Thoracic aorta (tissue), 2 donors: Measurements from ENCODE around the gene HTR1A. TPM values are rescaled to one million over a fixed set of nuclear protein-coding genes. Genes with fewer than 3 reads are reported as not detected.

Experiments
- ATAC-seq: fragments of 150-250 bp; one replicate; pipeline ENCODE4 v1.8.0; 2017; ENCODE audit warnings: low read depth; ENCODE audit not compliant: insufficient number of reproducible peaks, low FRiP score
- DNase-seq: peaks from one replicate; pipeline ENCODE4 v3.0.0-alpha.2; 2020; ENCODE audit warnings: low spot score
- H3K27ac ChIP-seq, 2 donors: fragments of 200-600 bp; sonication (generic); 1 replicate in 1 of 2; 2 replicates in 1 of 2; pipeline ENCODE4 v1.5.1; 2016; ENCODE audit warnings: mild to moderate bottlenecking in 2 of 2, moderate library complexity in 2 of 2
- H3K27me3 ChIP-seq: fragments of 200-600 bp; sonication (generic); replicated peaks from 2 replicates; pipeline ENCODE4 v1.6.0; 2016; ENCODE audit warnings: mild to moderate bottlenecking; ENCODE audit not compliant: insufficient read depth
- H3K36me3 ChIP-seq: fragments of 200-600 bp; sonication (generic); one replicate; pipeline ENCODE4 v1.5.1; 2016
- H3K4me1 ChIP-seq, 2 donors: fragments of 200-600 bp; sonication (generic); 1 replicate in 1 of 2; 2 replicates in 1 of 2; pipeline versions ENCODE4 v1.5.1 to v1.6.0; 2016; ENCODE audit warnings: low read depth in 2 of 2, mild to moderate bottlenecking in 1 of 2; ENCODE audit not compliant: control insufficient read depth in 1 of 2
- H3K4me3 ChIP-seq: fragments of 200-600 bp; sonication (generic); 2 replicates; pipeline ENCODE4 v1.5.1; 2016; ENCODE audit warnings: mild to moderate bottlenecking
- H3K9me3 ChIP-seq: fragments of 200-600 bp; sonication (generic); 2 replicates; pipeline ENCODE4 v1.5.1; 2016
- CTCF ChIP-seq: fragments of 200-600 bp; sonication (generic); IDR thresholded peaks from one replicate; pipeline ENCODE4 v1.5.1; 2019; ENCODE audit warnings: antibody characterized with exemption
- total RNA-seq, 2 donors: library from RNA; depleted of rRNA; stranded (reverse); fragments of >200 nt; gene quantifications; one replicate each; pipeline versions ENCODE4 v1.1.0 to v1.2.3, GENCODE V29; 2016

HTR1A gene
- total RNA-seq, 2 donors from 2014 or later: 0.78 TPM; not detected in 1

- H3K4me3 ChIP-seq: no peak overlapping the region
- no peak for ATAC-seq
Observed at GRCh38 chr5:63963926-63964325, 1.7 kb upstream of the HTR1A start.

GRCh38 chr5:63963080-63963735 lies 963 bp upstream of the HTR1A start:
- no peak for TF ChIP-seq CTCF
- no peak overlapping the region for H3K4me3 ChIP-seq
- no peaks in the 10 kb centered on the region for H3K36me3 ChIP-seq
- no peaks in the 10 kb centered on the region for H3K4me1 ChIP-seq
- H3K27ac ChIP-seq: no peak overlapping the region
- DNase-seq (no peak), ATAC-seq (no peak)
- no peaks in the 10 kb centered on the region for H3K27me3 ChIP-seq
- no peaks in the 10 kb centered on the region for H3K9me3 ChIP-seq

More at GRCh38 chr5:63963926-63964325, 1.7 kb upstream of the HTR1A start:
- Histone ChIP-seq H3K36me3 (no peaks in the 10 kb centered on the region), H3K4me1 (no peaks in the 10 kb centered on the region), H3K27me3 (no peaks in the 10 kb centered on the region), H3K9me3 (no peaks in the 10 kb centered on the region), H3K27ac (no peak overlapping the region)
- TF ChIP-seq CTCF: no peak
- DNase-seq: no peak

GRCh38 chr5:63961598-63962161 lies 565 bp downstream of the HTR1A start:
- no peak overlapping the region for H3K27ac ChIP-seq
- no peak for TF ChIP-seq CTCF
- H3K4me1 ChIP-seq: no peaks in the 10 kb centered on the region
- H3K27me3 ChIP-seq: no peaks in the 10 kb centered on the region
- no peaks in the 10 kb centered on the region for H3K36me3 ChIP-seq
- ATAC-seq (no peak), DNase-seq (no peak)
- H3K4me3 ChIP-seq: no peak overlapping the region
- H3K9me3 ChIP-seq: no peaks in the 10 kb centered on the region

DNA sequence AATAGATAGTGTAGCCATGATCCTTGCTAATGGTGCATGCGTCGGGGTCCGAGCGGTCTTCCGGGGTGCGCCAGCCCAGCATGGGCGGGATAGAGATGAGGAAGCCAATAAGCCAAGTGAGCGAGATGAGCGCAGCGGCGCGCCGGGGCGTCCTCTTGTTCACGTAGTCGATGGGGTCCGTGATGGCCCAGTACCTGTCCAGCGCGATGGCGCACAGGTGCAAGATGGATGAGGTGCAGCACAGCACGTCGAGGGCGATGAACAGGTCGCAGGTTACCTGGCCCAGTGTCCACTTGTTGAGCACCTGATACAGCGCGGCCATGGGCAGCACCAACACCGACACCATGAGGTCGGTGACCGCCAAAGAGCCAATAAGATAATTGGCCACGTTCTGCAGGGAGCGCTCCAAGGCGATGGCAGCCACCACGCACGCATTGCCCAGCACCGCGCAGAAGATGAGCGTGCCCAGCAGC lies 1.1 kb downstream of the HTR1A start:
- Histone ChIP-seq H3K4me1 (no peaks in the 10 kb centered on the region), H3K27me3 (no peaks in the 10 kb centered on the region), H3K9me3 (no peaks in the 10 kb centered on the region), H3K4me3 (no peak overlapping the region), H3K27ac (no peak overlapping the region), H3K36me3 (no peaks in the 10 kb centered on the region)
- no peak for DNase-seq
- no peak for TF ChIP-seq CTCF
- no peak for ATAC-seq

GRCh38 chr5:63960646-63961045 lies 1.6 kb downstream of the HTR1A start:
- H3K27me3 ChIP-seq: no peaks in the 10 kb centered on the region
- no peak for DNase-seq

More at GRCh38 chr5:63960646-63961045, 1.6 kb downstream of the HTR1A start:
- TF ChIP-seq CTCF: no peak
- no peak for ATAC-seq
- Histone ChIP-seq H3K4me1 (no peaks in the 10 kb centered on the region), H3K27ac (no peak overlapping the region), H3K4me3 (no peak overlapping the region), H3K36me3 (no peaks in the 10 kb centered on the region), H3K9me3 (no peaks in the 10 kb centered on the region)
